Suprapubic skin (tissue), 4 donors: ENCODE results near the gene SIK2. TPM values are rescaled to one million over a fixed set of nuclear protein-coding genes. Genes with fewer than 3 reads are reported as not detected.

ENCODE experiments used
- DNase-seq, 2 donors: peaks; one replicate each; pipeline ENCODE4 v3.0.0-alpha.2; 2019; ENCODE audit warnings: low spot score in 2 of 2
- H3K27ac ChIP-seq: fragments of 200-600 bp; sonication (generic); one replicate; pipeline ENCODE4 v1.5.1; 2019
- H3K27me3 ChIP-seq: fragments of 200-600 bp; sonication (generic); one replicate; pipeline ENCODE4 v1.5.1; 2019
- H3K36me3 ChIP-seq: fragments of 200-600 bp; sonication (generic); one replicate; pipeline ENCODE4 v1.5.1; 2019
- H3K4me1 ChIP-seq: fragments of 200-600 bp; sonication (generic); one replicate; pipeline ENCODE4 v1.5.1; 2019
- H3K4me3 ChIP-seq: fragments of 200-600 bp; sonication (generic); one replicate; pipeline ENCODE4 v1.5.1; 2019; ENCODE audit warnings: mild to moderate bottlenecking
- H3K9me3 ChIP-seq: fragments of 200-600 bp; sonication (generic); one replicate; pipeline ENCODE4 v1.5.1; 2019
- CTCF ChIP-seq, 2 donors: fragments of 200-600 bp in 1 of 2; fragments of 450-650 bp in 1 of 2; sonication (generic) in 1 of 2; IDR thresholded peaks; one replicate each; pipeline ENCODE4 v1.5.1; 2016 to 2019; ENCODE audit warnings: antibody characterized with exemption in 2 of 2, mild to moderate bottlenecking in 1 of 2, moderate library complexity in 1 of 2
- EP300 ChIP-seq: sonication (generic); formaldehyde crosslinking; IDR thresholded peaks from one replicate; pipeline ENCODE4 v1.6.1; 2017; ENCODE audit warnings: antibody characterized with exemption
- POLR2A ChIP-seq, 2 donors: fragments of 450-650 bp; IDR thresholded peaks; one replicate each; pipeline ENCODE4 v1.6.1; 2017; ENCODE audit warnings: antibody characterized with exemption in 2 of 2, mild to moderate bottlenecking in 2 of 2, moderate library complexity in 2 of 2
- POLR2AphosphoS5 ChIP-seq, 3 donors: sonication (generic); formaldehyde crosslinking; IDR thresholded peaks; one replicate each; pipeline ENCODE4 v1.6.1; 2017; ENCODE audit warnings: antibody characterized with exemption in 3 of 3
- WGBS: methylation state at CpG from one replicate; pipeline ENCODE4 v1.1.5; 2018; 5-methylcytosine and 5-hydroxymethylcytosine counted together
- total RNA-seq, 4 donors: library from RNA; depleted of rRNA; stranded (reverse); fragments of >200 nt; gene quantifications; one replicate each; pipeline ENCODE4 v1.1.0, GENCODE V29; 2016

The SIK2 gene
- total RNA-seq, 4 donors from 2014 or later: 13.9 to 29.0 (median 25.1) TPM

GRCh38 chr11:111736621-111737443, 134.6 kb downstream of the SIK2 start:
- Histone ChIP-seq H3K27ac (peak overlapping the region; percentile 91), H3K4me3 (no peak overlapping the region), H3K36me3 (peaks cover 17% of the 10 kb centered on the region), H3K9me3 (no peaks in the 10 kb centered on the region), H3K27me3 (no peaks in the 10 kb centered on the region), H3K4me1 (peaks cover 63% of the 10 kb centered on the region)
- 56% methylated on average over 10 of the region's 15 CpGs for WGBS
- no peak for TF ChIP-seq CTCF (IDR thresholded peaks at IDR 0.05)
- no peak for TF ChIP-seq POLR2AphosphoS5 (IDR thresholded peaks at IDR 0.05)
- TF ChIP-seq POLR2A (IDR thresholded peaks at IDR 0.05): no peak
- no peak for TF ChIP-seq EP300
- no peak for DNase-seq

GRCh38 chr11:111737444-111738210, 135.4 kb downstream of the SIK2 start:
- no peak for DNase-seq
- TF ChIP-seq CTCF (IDR thresholded peaks at IDR 0.05): no peak
- TF ChIP-seq POLR2AphosphoS5 (IDR thresholded peaks at IDR 0.05): no peak
- no peak for TF ChIP-seq EP300
- TF ChIP-seq POLR2A (IDR thresholded peaks at IDR 0.05): no peak
- no peaks in the 10 kb centered on the region for H3K27me3 ChIP-seq
- H3K9me3 ChIP-seq: no peaks in the 10 kb centered on the region
- WGBS: 57% methylated on average over 13 of the region's 14 CpGs
- peaks cover 55% of the 10 kb centered on the region for H3K4me1 ChIP-seq
- peaks cover 19% of the 10 kb centered on the region for H3K36me3 ChIP-seq
- H3K27ac ChIP-seq: peak overlapping the region; percentile 91
- no peak overlapping the region for H3K4me3 ChIP-seq

GRCh38 chr11:111739299-111739698, 137.1 kb downstream of the SIK2 start:
- Histone ChIP-seq H3K4me3 (no peak overlapping the region), H3K36me3 (peaks cover 34% of the 10 kb centered on the region), H3K9me3 (no peaks in the 10 kb centered on the region), H3K4me1 (peaks cover 38% of the 10 kb centered on the region), H3K27ac (peak overlapping the region; percentile 91), H3K27me3 (no peaks in the 10 kb centered on the region)
- no peak for DNase-seq
- TF ChIP-seq POLR2AphosphoS5 (IDR thresholded peaks at IDR 0.05) (no peak), POLR2A (IDR thresholded peaks at IDR 0.05) (no peak)
- WGBS: 93% methylated on average over 2 of the region's 2 CpGs

GRCh38 chr11:111741751-111742150, 139.5 kb downstream of the SIK2 start:
- peaks cover 50% of the 10 kb centered on the region for H3K36me3 ChIP-seq

GRCh38 chr11:111743700-111744099, 141.5 kb downstream of the SIK2 start:
- no peak for DNase-seq
- no peak overlapping the region for H3K4me3 ChIP-seq
- H3K27me3 ChIP-seq: no peaks in the 10 kb centered on the region
- H3K36me3 ChIP-seq: peaks cover 66% of the 10 kb centered on the region
- no peak for TF ChIP-seq POLR2AphosphoS5 (IDR thresholded peaks at IDR 0.05)
- no peak for TF ChIP-seq POLR2A (IDR thresholded peaks at IDR 0.05)
- no peak for TF ChIP-seq EP300
- no peak for TF ChIP-seq CTCF (IDR thresholded peaks at IDR 0.05)
- no peaks in the 10 kb centered on the region for H3K9me3 ChIP-seq
- H3K27ac ChIP-seq: no peak overlapping the region
- 93% methylated on average over 2 of the region's 2 CpGs for WGBS
- peaks cover under 1% of the 10 kb centered on the region for H3K4me1 ChIP-seq

More at GRCh38 chr11:111741751-111742150, 139.5 kb downstream of the SIK2 start:
- Histone ChIP-seq H3K4me3 (no peak overlapping the region), H3K9me3 (no peaks in the 10 kb centered on the region), H3K27me3 (no peaks in the 10 kb centered on the region), H3K4me1 (peaks cover 20% of the 10 kb centered on the region), H3K27ac (no peak overlapping the region)
- no peak for DNase-seq
- no peak for TF ChIP-seq EP300
- no peak for TF ChIP-seq POLR2A (IDR thresholded peaks at IDR 0.05)
- no peak for TF ChIP-seq POLR2AphosphoS5 (IDR thresholded peaks at IDR 0.05)
- no peak for TF ChIP-seq CTCF (IDR thresholded peaks at IDR 0.05)
- 92% methylated on average over 2 of the region's 2 CpGs for WGBS
